ENCODE results near the gene MUC22.
A peak's percentile ranks its signal among the peaks of the same experiment; 100 is the strongest.
"Not testable (repeated sequence)": the region's sequence is repeated elsewhere in the genome, so short reads cannot be mapped to it uniquely, and the experiment has no call there.

The MUC22 gene

DNA sequence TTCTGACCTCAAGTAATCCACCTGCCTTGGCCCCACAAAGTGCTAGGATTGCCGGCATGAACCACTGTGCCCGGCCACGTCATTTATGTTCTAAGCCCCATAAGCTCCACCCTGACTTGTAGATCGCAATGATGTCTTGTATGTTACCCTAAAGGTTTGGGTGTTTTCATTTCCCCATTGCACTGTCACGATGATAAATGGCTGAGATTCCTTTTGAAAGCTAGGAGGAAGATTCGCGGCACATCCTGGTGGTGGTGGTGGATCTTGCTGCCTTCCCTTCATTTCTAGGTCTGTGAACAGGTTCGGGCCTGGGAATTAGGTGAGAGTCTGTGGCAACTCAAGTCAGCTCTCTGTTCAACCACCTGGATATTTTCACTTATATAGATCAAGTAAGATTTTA is 28.3 kb downstream of the MUC22 start:
- DNase-seq (ENCODE audit: low read depth in 3 of 3), result no peak

DNA sequence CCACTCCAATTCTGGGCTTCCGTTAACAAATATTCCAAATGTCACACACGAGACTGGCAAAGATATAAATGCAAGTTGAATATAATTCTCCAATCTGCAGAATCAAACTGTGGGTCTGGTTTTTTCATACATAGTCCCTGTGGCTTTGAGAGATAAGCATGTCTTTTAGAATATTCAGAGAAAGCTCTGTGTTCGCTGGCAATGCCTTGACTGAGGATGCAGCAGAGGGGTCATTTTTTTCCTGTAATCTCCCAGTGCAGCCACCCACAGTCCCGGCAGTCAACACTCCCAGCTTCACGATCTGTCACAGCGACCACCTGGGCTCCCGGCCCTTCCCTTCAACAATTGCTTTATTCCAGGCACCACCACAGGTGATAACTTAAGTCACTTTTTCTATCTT is 30.5 kb downstream of the MUC22 start:
- no peak for DNase-seq (ENCODE audit: low read depth in 3 of 3)

GRCh38 chr6:31041372-31041974 is 31.2 kb downstream of the MUC22 start:
- no peak for DNase-seq (ENCODE audit: low read depth in 3 of 3)

GRCh38 chr6:31042806-31043205 is 32.5 kb downstream of the MUC22 start:
- no peak for DNase-seq (ENCODE audit: low read depth in 3 of 3)

DNA sequence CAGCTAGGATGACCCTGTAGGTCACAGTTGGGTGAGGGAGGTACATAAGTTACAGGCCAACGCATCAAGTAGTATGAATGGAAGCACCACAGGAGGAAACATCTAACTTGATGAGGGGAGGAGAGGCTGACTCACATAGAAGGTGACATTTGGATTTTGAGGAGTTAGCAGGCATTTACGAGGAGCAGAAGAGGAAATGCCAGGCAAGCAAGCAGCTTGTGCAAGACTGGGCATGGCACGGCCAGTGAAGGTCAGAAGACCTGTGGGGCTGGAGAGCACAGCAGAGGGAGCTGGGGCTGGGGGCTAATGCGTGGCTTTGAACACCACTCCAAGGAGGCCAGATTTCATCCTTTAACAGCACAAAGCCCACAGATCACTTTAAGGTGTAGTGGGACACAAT is 37.8 kb downstream of the MUC22 start:
- no peak for DNase-seq (ENCODE audit: low read depth in 3 of 3)

DNA sequence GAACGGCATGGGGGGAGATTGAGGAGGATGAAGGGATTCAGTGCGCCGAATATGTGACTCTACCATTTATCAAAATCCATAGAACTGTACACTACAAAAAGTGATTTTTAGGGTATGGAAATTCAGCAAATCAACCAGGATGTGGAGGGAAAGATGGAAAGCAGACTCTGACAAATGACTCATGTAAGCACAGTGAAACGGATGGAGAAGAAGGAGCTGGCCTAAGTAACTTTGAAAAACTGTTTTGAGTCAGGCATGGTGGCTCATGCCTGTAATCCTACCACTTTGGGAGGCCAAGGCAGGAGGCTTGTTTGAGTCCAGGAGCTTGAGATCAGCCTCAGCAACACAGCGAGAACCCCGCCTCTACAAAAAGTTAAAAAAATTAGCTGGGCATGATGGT is 39.2 kb downstream of the MUC22 start:
- no peak for DNase-seq (ENCODE audit: low read depth in 3 of 3)

- not testable (repeated sequence) for DNase-seq (ENCODE audit: low read depth in 3 of 3)
These were observed 42.9 kb downstream of the MUC22 start for GRCh38 chr6:31053187-31053586.

GRCh38 chr6:31053873-31054272 is 43.6 kb downstream of the MUC22 start:
- DNase-seq (ENCODE audit: low read depth in 3 of 3), result no peak

GRCh38 chr6:31055441-31055840 is 45.2 kb downstream of the MUC22 start:
- DNase-seq (ENCODE audit: low read depth in 3 of 3), result no peak

GRCh38 chr6:31057426-31058003 is 47.2 kb downstream of the MUC22 start:
- no peak for DNase-seq (ENCODE audit: low read depth in 3 of 3)

DNA sequence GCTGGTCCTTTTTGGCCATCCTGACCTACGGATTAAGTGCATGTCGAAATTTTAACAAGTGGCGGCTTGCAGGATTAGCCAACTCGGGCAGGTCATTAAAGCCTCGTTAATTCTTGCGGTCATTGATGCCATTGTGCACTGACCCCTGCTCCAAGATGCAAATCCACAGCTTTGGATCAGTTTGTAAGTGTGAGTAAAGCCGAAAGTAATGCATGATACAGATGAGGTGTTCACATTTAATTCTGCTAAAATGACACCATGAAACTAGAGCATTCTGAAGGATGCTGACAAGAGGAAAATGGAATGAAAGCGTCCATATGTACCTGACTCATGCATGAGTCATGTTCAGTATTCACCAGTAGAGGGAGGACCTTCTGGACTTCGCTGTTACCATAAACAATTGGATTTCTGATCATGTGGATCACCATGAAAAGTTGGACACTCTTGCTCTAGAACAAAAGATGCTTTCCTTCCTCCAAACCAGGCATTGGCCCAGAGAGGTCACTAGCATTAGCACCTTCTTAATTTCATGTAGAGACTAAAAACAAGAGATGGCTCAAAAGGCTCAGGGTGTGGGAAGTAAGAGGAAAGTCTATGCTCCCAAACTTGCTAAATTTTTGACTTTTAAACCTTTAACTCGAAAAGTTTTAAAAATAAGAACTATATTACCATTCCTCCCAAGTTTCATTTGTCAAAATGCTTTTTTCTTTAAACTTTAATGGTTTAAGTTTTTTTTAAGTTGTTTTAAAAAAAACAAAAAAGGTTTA is 48.0 kb downstream of the MUC22 start:
- DNase-seq (ENCODE audit: low read depth in 3 of 3), result no peak

GRCh38 chr6:31060145-31060544 is 49.9 kb downstream of the MUC22 start:
- no peak for DNase-seq (ENCODE audit: low read depth in 3 of 3)

DNA sequence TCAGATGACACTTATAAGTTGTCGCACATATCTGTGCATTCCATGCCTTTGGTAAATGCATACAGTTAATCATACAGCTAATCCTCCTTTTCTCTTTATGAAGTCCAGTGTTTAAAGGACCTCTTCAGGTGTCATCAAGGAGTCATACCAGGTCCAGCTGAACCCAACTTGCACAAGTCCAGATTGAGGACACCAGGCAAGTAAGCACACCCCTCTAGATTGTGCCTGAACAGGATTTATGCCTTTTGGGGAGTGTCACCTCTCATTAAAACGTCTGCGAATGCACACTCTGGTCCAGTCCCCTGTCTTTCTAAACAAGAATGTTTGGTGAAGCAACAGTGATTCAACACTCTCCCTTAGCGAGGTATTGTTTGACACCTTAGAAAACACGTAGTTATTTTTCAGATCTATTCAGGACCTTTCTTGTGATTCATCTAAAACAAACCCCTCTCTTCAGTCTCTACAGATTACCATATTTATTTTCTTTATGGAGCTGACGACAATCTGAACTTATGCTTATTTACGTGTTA is 53.7 kb downstream of the MUC22 start:
- no peak for DNase-seq (ENCODE audit: low read depth in 3 of 3)

DNA sequence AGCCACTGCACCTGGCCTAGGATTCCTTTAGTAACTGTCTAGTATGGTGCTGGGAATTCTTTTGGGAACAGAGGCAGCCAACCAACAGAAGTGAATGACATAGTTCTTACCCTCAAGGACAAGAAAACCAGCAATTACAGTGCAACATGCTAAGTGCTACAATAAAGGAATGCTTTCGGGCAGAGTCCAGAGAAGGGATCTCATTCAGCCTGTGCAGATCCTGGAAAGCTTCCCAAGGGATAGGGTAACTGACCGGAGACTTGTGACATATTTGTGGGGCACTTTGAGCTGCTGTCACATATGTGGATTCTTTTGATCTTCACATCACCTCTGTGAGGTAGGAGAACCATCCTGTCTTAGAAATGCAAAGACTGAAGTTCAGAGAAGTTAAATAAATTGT is 55.3 kb downstream of the MUC22 start:
- no peak for DNase-seq (ENCODE audit: low read depth in 3 of 3)

DNA sequence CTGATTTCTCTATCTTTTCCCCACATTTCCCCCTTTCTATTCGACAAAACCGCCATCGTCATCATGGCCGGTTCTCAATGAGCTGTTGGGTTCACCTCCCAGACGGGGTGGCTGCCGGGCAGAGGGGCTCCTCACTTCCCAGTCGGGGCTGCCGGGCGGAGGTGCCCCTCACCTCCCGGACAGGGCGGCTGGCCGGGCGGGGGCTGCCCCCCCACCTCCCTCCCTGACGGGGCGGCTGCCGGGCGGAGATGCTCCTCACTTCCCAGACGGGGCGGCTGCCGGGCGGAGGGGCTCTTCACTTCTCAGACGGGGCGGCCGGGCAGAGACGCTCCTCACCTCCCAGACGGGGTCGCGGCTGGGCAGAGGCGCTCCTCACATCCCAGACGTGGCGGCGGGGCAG is 56.8 kb downstream of the MUC22 start:
- not testable (repeated sequence) for DNase-seq (ENCODE audit: low read depth in 3 of 3)

- not testable (repeated sequence) for DNase-seq (ENCODE audit: low read depth in 3 of 3)
These were observed 57.8 kb downstream of the MUC22 start for GRCh38 chr6:31067891-31068668.

GRCh38 chr6:31068669-31069340 is 58.5 kb downstream of the MUC22 start:
- DNase-seq (ENCODE audit: low read depth in 3 of 3), result peak; percentile 56 to 61 (median 58)

GRCh38 chr6:31070711-31071197 is 60.5 kb downstream of the MUC22 start:
- no peak for DNase-seq (ENCODE audit: low read depth in 3 of 3)

GRCh38 chr6:31074401-31074800 is 64.1 kb downstream of the MUC22 start:
- DNase-seq (ENCODE audit: low read depth in 3 of 3), result no peak

DNA sequence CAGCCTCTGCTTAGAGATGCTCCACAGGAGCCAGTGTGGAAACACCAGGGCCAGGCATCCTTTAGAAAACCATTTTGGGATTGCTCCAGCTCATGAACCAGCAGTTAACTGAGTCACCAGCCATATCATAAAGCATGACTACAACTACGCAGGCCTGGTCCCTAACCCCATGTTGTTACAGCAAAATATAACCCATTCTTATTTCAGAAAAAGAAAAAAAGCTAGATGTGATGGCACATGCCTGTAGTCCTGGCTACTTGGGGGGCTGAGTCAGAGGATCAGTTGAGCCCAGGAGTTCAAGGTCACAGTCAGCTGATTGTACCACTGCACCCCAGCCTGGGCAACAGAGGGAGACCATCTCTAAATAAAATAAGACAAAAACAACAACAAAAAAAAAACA is 65.3 kb downstream of the MUC22 start:
- no peak for DNase-seq (ENCODE audit: low read depth in 3 of 3)

DNA sequence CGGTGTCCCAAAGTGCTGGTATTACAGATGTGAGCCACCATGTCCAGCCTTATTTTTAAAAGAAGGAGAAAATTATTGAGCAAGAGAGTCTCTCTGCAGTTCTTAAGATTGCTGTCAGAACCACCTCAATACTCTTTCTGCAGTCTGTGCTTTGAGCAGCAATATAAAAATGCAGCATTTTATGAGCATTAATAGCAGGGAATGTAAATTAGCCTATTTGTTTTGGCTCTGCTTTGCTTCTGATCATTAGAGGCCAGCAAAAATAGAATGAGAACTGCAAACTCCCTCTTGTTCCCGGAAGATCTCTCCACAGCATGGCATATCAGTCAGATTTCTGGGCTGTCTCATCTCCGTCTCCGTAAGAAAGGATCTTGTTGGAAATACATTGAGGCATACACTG is 66.3 kb downstream of the MUC22 start:
- no peak for DNase-seq (ENCODE audit: low read depth in 3 of 3)

Data from stimulated activated CD4-positive, alpha-beta T cell treated with anti-CD3 and anti-CD28 coated beads, TNF-alpha, amount 100 ng/mL, for 48 hours (primary cell).